Measurements from ENCODE around the gene CRMP1. TPM values are rescaled to one million over a fixed set of nuclear protein-coding genes. Genes with fewer than 3 reads are reported as not detected.

The CRMP1 gene
- total RNA-seq, 2 experiments from 2014 or later, result not detected

DNA sequence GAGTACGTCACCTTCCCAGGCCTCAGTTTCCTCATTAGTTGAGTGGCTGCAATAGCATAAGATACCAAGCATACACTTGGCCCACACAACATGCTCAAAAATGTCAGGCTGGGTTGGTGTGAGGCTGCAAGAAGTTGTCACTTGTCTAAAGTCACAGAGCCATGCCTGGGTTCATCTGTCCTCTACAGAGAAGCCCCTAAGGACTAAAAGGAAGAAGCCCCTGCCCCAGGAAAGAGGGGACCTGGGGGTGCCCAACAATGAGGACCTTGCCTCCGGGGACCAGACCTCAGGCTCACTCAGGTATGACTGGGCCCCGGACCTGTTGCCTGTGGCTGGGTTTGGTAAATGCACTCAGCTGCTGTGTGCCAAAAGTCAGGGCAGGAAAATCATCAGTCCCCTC lies 82.7 kb downstream of the CRMP1 start:
- Mint-ChIP-seq H3K36me3 (ENCODE audit: low read depth) (no peaks in the 10 kb centered on the region), H3K4me1 (ENCODE audit: low read depth) (no peaks in the 10 kb centered on the region), H3K4me3 (no peak overlapping the region), H3K27me3 (peaks cover 3% of the 10 kb centered on the region), H3K9me3 (no peaks in the 10 kb centered on the region), H3K27ac (no peak overlapping the region)
- peaks cover 0 to 14% of the 10 kb centered on the region in 2 experiments for H3K9me3 ChIP-seq (ENCODE audit: control insufficient read depth in 1 of 2, insufficient read depth in 1 of 2, low read length in 2 of 2)
- H3K27ac ChIP-seq (ENCODE audit: low read depth in 1 of 2, low read length in 2 of 2), result no peak overlapping the region
- no peaks in the 10 kb centered on the region for H3K27me3 ChIP-seq (ENCODE audit: control insufficient read depth in 1 of 2, insufficient read depth in 2 of 2, low read length in 2 of 2)
- H3K36me3 ChIP-seq (ENCODE audit: insufficient read depth, low read length), result no peaks in the 10 kb centered on the region
- DNase-seq (no peak), ATAC-seq (ENCODE audit: poor library complexity) (no peak)
- intact Hi-C loops (cut with DNase I, micrococcal nuclease), result loop anchor here in 1 of 2 experiments (5.0 to 10.0 kb wide), 3 partner anchors 815 to 1553 kb away; no protein-coding TSS in a partner anchor
- no peaks in the 10 kb centered on the region for H3K4me1 ChIP-seq (ENCODE audit: insufficient read depth, low read length)
- POLR2A ChIA-PET, result no interaction called here
- no peak overlapping the region for H3K4me3 ChIP-seq (ENCODE audit: low read length)
- CTCF ChIA-PET, result no interaction called here
- no peak for TF ChIP-seq CTCF (IDR thresholded peaks at IDR 0.05)

DNA sequence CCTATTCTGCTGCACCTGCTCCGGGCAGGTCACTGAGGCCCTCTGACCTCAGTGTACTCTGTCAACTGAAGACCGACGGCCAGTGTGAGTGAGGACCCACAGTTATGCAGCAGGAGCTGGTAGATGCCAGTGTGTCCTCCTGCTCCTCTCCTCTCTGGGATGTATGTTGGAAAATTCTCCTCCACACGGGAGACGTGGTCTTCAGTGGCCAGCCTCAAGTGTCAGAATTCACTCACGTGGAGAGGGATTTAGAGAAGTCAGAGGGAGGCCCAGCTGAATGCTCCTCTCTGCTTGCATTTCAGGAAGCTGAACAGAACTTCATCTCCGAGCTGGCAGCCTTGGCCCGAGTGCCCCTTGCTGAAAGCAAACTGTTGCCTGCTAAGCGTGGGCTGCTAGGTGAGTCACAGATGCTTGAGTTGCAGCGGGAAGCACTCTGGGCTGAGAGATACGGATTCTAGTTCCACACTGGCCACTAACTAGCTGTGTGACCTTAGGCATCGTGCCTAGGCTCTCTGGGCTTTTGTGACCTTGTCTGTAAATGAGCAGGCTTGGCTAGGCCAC lies 83.6 kb downstream of the CRMP1 start:
- Histone ChIP-seq H3K9me3 (ENCODE audit: control insufficient read depth in 1 of 2, insufficient read depth in 1 of 2, low read length in 2 of 2) (peaks cover 0 to 14% of the 10 kb centered on the region in 2 experiments), H3K36me3 (ENCODE audit: insufficient read depth, low read length) (no peaks in the 10 kb centered on the region), H3K27me3 (ENCODE audit: control insufficient read depth in 1 of 2, insufficient read depth in 2 of 2, low read length in 2 of 2) (no peaks in the 10 kb centered on the region), H3K4me3 (ENCODE audit: low read length) (no peak overlapping the region), H3K4me1 (ENCODE audit: insufficient read depth, low read length) (no peaks in the 10 kb centered on the region), H3K27ac (ENCODE audit: low read depth in 1 of 2, low read length in 2 of 2) (no peak overlapping the region)
- Mint-ChIP-seq H3K9me3 (no peaks in the 10 kb centered on the region), H3K4me1 (ENCODE audit: low read depth) (no peaks in the 10 kb centered on the region), H3K27me3 (no peaks in the 10 kb centered on the region), H3K36me3 (ENCODE audit: low read depth) (no peaks in the 10 kb centered on the region), H3K27ac (no peak overlapping the region), H3K4me3 (no peak overlapping the region)
- DNase-seq, result no peak
- ChIA-PET POLR2A (no interaction called here), CTCF (no interaction called here)
- no peak for TF ChIP-seq CTCF (IDR thresholded peaks at IDR 0.05)
- intact Hi-C loops (cut with DNase I, micrococcal nuclease), result no loop called here
- no peak for ATAC-seq (ENCODE audit: poor library complexity)

DNA sequence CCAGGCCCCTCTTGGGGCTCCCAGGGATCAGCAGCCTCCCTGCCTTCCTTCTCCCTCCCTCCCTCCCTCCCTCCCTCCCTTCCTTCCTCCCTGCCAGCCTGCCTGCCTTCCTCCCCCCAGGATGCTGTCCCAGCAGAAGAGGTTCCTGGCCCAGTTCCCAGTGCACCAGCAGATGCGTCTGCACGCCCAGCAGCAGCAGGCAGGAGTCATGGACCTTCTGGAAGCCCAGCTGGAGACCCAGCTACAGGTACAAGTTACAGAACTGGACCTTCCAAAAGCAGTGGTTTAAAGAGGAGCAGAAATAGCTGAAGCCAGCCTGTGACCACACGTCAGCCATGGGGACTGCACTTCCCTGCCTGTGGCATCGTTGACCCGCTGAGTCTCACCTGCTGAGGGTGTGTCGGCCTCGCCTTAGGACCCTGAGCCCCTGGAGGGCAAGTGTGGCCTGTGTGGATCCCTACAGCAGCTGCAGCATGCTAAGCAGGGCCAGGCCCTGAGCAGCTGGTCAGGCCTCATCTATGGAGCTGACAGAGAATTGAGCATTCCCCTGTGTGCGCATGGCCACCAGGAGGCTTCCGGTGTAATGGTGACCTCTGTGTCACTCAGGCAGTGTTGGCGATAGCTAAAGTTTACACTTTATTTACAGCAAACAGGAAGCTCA lies 84.7 kb downstream of the CRMP1 start:
- peaks cover 0 to 14% of the 10 kb centered on the region in 2 experiments for H3K9me3 ChIP-seq (ENCODE audit: control insufficient read depth in 1 of 2, insufficient read depth in 1 of 2, low read length in 2 of 2)
- DNase-seq (no peak), ATAC-seq (ENCODE audit: poor library complexity) (no peak)
- Mint-ChIP-seq H3K27me3 (no peaks in the 10 kb centered on the region), H3K9me3 (no peaks in the 10 kb centered on the region), H3K4me1 (ENCODE audit: low read depth) (no peaks in the 10 kb centered on the region), H3K36me3 (ENCODE audit: low read depth) (no peaks in the 10 kb centered on the region), H3K4me3 (no peak overlapping the region), H3K27ac (no peak overlapping the region)
- H3K4me1 ChIP-seq (ENCODE audit: insufficient read depth, low read length), result no peaks in the 10 kb centered on the region
- H3K36me3 ChIP-seq (ENCODE audit: insufficient read depth, low read length), result no peaks in the 10 kb centered on the region
- ChIA-PET CTCF (no interaction called here), POLR2A (no interaction called here)
- H3K27me3 ChIP-seq (ENCODE audit: control insufficient read depth in 1 of 2, insufficient read depth in 2 of 2, low read length in 2 of 2), result no peaks in the 10 kb centered on the region
- intact Hi-C loops (cut with DNase I, micrococcal nuclease), result no loop called here
- H3K27ac ChIP-seq (ENCODE audit: low read depth in 1 of 2, low read length in 2 of 2), result no peak overlapping the region
- TF ChIP-seq CTCF (IDR thresholded peaks at IDR 0.05), result no peak
- no peak overlapping the region for H3K4me3 ChIP-seq (ENCODE audit: low read length)
